Renal pelvis (tissue), 4 donors: ENCODE results near the gene MBNL1. TPM values are rescaled to one million over a fixed set of nuclear protein-coding genes. Genes with fewer than 3 reads are reported as not detected.
"Not testable (repeated sequence)": the region's sequence is repeated elsewhere in the genome, so short reads cannot be mapped to it uniquely, and the experiment has no call there.

Source experiments
- DNase-seq: peaks from one replicate; pipeline ENCODE4 v3.0.0-alpha.2; 2013
- polyA plus RNA-seq, 3 donors: library from polyadenylated mRNA; unstranded; fragments of 120-200 nt; gene quantifications; one replicate each; pipeline ENCODE4 v1.2.1, GENCODE V29; 2013; ENCODE audit not compliant: insufficient read length in 3 of 3

The MBNL1 gene
- polyA plus RNA-seq, 3 donors, result 45.5 to 52.1 (median 45.9) TPM

DNA sequence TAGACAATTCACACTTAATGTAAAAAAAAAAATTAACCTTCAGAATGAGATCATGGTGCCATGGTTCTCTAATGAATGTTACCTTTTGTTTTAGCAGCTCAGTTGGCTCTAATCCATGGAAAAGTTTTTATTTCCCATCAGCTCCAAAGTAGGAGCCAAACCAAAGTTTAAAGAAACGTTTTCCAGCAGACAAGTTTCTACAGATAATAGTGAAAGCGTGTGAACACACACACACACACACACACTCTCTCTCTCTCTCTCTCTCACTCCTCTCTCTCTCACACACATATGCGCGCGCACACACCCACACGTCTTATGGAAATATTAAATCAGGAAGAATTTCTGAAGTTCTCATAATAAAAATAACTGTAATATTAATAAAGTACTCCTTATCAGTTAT lies 46.9 kb downstream of the MBNL1 start:
- DNase-seq, result no peak

GRCh38 chr3:152316318-152316717 lies 47.6 kb downstream of the MBNL1 start:
- DNase-seq, result no peak

- no peak for DNase-seq
Observed at GRCh38 chr3:152317184-152317583, 48.5 kb downstream of the MBNL1 start.

DNA sequence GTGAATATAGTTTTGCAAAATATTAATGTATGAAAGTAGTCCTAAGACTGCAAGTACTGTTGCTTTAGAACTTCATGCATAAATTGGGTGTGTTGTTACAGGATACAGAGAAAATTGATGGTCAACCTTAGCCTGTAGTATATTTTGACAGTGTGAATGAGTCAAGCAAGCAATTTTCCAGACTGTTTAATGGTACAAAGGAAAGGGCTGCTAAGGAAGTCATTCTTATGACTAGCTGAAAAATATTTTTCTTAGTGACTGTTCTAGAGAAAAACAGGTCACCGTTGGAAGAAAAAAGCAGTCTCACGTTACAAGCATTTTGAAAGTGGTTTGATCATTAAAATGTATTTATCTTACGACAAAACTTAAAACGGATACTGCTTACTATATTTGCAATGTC lies 49.2 kb downstream of the MBNL1 start:
- no peak for DNase-seq

DNA sequence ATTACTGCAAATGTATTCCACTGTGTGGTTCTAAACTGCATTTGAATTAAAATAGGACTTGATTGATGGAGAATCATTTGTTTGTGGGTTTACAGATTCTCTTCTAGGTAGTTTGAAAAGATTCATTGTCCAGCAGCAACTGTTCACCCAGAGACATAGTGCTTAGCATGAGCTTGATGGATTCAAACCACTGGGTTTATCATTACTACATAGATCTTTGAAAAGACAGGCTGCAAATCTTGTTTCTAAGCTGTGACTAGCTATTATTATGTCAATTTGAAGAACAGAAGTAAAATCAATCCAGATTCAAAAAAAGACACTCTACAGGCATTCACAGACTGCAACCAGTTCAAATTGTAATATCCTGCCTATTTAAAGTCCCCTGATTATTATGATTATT lies 49.8 kb downstream of the MBNL1 start:
- DNase-seq, result no peak

- DNase-seq, result no peak
Observed at GRCh38 chr3:152319256-152319655, 50.5 kb downstream of the MBNL1 start.

GRCh38 chr3:152319831-152320617 lies 51.3 kb downstream of the MBNL1 start:
- DNase-seq, result no peak

DNA sequence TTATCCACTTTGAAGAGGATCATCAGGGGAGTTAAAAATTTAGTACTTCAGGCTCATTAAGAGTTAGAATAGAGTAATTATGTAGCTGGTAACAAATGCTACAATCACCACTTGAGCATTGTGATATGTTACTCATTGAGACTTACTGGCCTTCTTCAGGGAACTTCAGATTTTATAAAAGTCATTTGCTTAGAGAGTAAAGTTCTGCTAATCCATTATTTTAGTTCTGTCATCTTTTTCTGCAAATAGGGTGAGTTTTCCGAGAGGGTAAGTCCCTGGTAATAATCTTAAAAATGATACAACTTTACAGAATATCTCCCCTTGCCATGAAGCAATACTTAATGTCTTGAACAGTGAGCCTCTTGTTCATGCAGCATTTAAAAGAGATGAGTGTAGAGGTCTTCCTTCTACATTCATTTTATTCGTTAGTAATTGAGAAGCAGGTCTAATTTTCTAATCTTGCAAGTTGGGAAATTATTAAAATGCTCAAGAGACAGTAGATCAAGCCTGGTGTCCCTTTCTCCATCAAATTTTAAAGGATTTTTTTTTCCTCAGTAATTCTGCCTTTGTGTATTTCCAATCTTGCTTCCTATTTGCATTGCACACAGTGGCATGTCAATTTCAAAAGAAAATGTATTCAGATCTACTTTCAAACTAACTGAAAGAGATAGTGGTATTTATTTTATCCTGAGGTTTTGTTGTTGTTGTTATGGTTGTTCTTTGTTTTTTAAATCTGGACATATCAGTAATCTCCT lies 52.6 kb downstream of the MBNL1 start:
- DNase-seq, result no peak

GRCh38 chr3:152321955-152322377 lies 53.2 kb downstream of the MBNL1 start:
- no peak for DNase-seq

DNA sequence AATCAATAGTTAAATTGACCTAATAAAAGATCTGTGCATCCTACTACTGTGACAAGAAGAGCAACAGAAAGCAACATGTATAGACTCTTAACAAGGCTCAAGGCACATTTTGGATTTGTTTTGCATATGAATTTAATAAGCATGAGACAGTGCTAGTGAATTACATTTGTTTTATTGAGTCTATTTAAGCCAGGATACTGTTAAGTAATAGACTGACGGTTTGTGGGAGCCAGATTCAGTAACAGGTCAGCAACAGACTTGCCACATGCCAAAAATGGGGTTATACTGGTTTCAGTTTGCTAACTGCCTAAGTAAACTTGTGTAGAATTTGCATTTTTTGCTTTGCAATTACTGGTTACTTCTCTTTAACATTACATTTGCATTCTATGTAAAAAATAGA lies 54.0 kb downstream of the MBNL1 start:
- no peak for DNase-seq

DNA sequence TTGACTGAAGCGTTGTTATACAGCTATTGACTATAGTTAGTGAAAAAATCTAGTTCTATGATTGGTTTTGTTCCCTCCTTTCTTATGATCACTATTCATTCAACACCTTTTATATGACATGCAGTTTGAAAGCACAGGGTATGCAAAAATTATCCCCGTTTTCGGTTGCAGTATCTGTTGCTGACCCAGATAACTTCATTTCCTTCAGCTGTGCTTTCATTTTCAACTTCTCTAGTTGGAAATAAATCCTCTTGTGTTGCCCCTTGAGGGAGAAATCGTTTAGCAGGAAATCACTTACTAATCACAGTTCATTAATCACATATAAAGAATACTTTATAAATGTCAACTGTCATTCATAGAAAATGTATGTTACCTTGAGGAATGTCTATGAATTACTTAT lies 55.1 kb downstream of the MBNL1 start:
- no peak for DNase-seq

- no peak for DNase-seq
Observed at GRCh38 chr3:152325136-152325535, 56.4 kb downstream of the MBNL1 start.

DNA sequence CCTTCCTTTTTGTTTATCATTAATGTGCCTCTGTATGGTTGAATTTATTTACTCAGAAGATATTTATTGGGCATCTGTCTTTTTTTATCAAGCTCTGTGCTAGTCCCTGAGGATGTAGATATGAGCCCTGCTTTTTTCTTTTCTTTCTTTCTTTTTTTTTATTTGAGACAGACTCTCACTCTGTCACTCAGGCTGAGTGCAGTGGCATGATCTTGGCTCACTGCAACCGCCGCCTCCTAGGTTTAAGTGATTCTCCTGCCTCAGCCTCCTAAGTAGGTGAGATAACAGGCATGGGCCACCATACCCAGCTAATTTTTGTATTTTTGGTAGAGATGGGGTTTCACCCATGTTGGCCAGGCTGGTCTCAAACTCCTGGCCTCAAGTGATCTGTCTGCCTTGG lies 58.5 kb downstream of the MBNL1 start:
- DNase-seq, result no peak

DNA sequence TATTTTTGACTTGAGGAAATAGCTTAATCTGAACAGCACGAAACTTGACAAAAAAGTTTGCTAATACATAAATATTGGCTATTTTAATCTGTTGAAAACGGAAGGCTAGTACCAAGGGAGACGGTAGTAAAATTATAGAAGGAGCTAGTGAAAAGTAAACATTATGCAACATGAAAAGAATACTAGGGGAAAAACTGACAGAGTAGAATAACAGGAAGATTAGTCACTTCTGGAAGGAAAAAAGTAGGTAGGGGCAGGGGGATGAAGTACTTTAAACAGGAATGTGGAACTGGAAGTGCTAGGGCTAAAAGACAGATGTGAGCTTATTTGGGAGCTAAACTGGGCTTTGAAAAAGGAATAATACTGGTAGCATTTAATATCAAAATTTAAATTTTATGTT lies 60.1 kb downstream of the MBNL1 start:
- no peak for DNase-seq

- no peak for DNase-seq
Observed at GRCh38 chr3:152330559-152330958, 61.8 kb downstream of the MBNL1 start.

DNA sequence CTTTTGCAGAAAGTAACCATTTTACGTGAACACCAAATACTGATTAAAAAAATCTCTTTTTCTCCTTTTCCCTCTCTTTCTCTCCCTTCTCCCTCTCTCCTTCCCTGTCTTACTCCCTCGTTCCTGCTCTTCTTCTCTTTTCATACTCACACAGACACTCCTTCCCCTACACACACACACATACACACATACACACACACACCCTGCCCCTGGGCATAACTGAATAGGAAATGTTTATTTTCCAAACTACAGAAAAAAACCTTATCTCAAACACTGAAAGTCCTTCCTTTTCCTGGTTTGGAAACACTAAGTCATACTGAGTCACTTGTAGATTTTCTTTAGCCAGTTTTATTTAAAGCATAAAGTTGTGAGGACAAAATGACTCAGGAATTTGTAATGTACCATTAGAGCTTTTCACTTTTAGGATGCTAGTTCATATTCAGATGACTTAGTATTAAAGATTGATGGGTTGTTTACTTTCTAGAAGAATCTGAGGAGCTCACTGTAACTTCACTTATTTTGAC lies 62.4 kb downstream of the MBNL1 start:
- DNase-seq, result no peak

- no peak for DNase-seq
Observed at GRCh38 chr3:152331998-152332397, 63.3 kb downstream of the MBNL1 start.

GRCh38 chr3:152333928-152334327 lies 65.2 kb downstream of the MBNL1 start:
- no peak for DNase-seq

DNA sequence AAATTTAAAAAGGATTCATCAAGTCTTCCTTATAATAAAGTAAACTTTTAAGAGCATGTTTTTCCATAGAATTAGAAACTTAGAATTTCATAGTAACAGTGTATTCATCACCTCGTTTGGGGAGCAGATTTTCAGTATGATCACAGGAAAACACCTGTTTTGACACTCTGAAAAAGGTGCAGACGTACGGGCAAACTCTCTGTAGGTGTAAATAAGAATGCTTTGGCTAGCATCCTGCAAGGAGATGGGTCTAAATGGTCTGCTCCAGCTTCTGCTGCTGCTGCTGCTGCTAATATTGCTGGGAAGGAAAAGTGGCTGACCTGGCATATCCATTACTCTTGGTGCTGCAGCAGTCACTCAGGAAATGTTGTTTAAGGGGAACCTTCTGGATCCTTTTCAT lies 66.0 kb downstream of the MBNL1 start:
- no peak for DNase-seq

DNA sequence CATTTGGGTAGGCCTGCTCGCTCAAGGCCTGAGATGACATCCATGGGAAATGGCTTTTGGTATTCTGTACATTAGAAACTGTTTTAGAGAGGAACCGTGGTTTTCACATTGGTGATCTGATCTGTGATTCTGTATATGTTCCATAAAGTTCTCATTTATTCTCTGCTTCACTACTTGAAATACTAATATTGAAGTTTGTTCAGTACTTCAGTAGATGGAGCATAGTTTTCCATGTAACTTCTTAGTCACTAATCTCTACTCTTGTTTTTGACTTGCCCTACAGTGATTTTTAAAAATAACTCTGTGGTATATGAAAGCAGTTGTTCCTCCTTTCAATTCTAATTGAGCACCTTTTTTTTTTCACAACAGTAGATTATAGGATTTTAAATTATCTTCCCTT lies 66.5 kb downstream of the MBNL1 start:
- DNase-seq, result no peak

DNA sequence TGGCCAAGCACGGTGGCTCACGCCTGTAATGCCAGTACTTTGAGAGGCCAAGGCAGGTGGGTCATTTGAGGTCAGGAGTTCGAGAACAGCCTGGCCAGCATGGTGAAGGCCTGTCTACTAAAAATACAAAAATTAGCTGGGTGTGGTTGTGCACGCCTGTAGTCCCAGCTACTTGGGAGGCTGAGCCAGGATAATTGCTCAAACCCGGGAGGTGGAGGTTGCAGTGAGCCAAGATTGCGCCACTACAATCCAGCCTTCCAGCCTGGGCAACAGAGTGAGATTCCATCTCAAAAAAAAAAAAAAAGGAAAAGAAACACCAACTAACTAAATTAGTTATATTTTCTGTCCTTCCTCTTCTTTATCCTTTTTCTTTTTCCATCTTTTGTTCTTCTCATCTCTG lies 68.6 kb downstream of the MBNL1 start:
- not testable (repeated sequence) for DNase-seq

- DNase-seq, result no peak
Observed at GRCh38 chr3:152338159-152338720, 69.5 kb downstream of the MBNL1 start.
